GM12878 (cell line): ENCODE measurements around the gene HLA-DPB1. TPM values are rescaled to one million over a fixed set of nuclear protein-coding genes. Genes with fewer than 3 reads are reported as not detected.

ENCODE experiments used
- ATAC-seq: fragments of 200-7000 bp; cut with Tn5 transposase; 3 replicates; pipeline ENCODE4 v1.9.1; 2020; ENCODE audit warnings: mild to moderate bottlenecking, moderate library complexity
- BruUV-seq: library from RNA; stranded (reverse); fragments of 400-500 nt; replicated peaks from 2 replicates; lab custom pipeline; 2021; lab: Mats Ljungman, UMichigan
- CTCF ChIA-PET: fragments of 300-600 bp; sonication (Branson Sonifier 250); formaldehyde crosslinking; extraction: SDS; loops from one replicate; lab custom pipeline; 2021; ENCODE audit warnings: inconsistent platforms; lab: Yijun Ruan, JAX
- POLR2A ChIA-PET: fragments of 350-600 bp; formaldehyde crosslinking; extraction: SDS; loops from one replicate; lab custom pipeline; 2021; ENCODE audit warnings: inconsistent platforms; lab: Charles Lee
- RAD21 ChIA-PET: fragments of 300-600 bp; sonication (Branson Sonifier 250); formaldehyde crosslinking; loops from one replicate; lab custom pipeline; 2023; ENCODE audit warnings: antibody characterized with exemption; ENCODE audit not compliant: unreplicated experiment; lab: Charles Lee
- SMC1A ChIA-PET: fragments of 300-600 bp; sonication (Branson Sonifier 250); formaldehyde crosslinking; loops from one replicate; lab custom pipeline; 2023; ENCODE audit not compliant: unreplicated experiment, uncharacterized antibody; lab: Charles Lee
- DNase-seq: peaks from one replicate; pipeline ENCODE4 v3.0.0-alpha.2; 2011; ENCODE audit warnings: low read depth, low spot score
- FAIRE-seq: peaks from 3 replicates; lab custom pipeline; 2011; peaks lifted over from hg19 to GRCh38; lab: Jason Lieb, UNC
- H2AFZ ChIP-seq: 2 replicates; pipeline ENCODE4 v1.6.0; 2011; ENCODE audit warnings: low read depth, low read length, control low read depth; ENCODE audit not compliant: control insufficient read depth
- H3K27ac ChIP-seq: 2 replicates; pipeline ENCODE4 v1.5.1; 2011; ENCODE audit warnings: control low read depth; ENCODE audit not compliant: control insufficient read depth, insufficient read depth
- H3K27me3 ChIP-seq, 2 experiments: replicated peaks in 1 of 2; 2 replicates each; pipeline versions ENCODE4 v1.6.0 to v1.6.1; 2011; ENCODE audit warnings: low read length in 1 of 2; ENCODE audit not compliant: control insufficient read depth in 2 of 2, insufficient read depth in 2 of 2
- H3K36me3 ChIP-seq, 2 experiments: 2 replicates each; pipeline ENCODE4 v1.5.1; 2011; ENCODE audit warnings: low read length in 1 of 2; ENCODE audit not compliant: control insufficient read depth in 2 of 2, insufficient read depth in 2 of 2
- H3K4me1 ChIP-seq: 2 replicates; pipeline ENCODE4 v1.6.1; 2011; ENCODE audit warnings: mild to moderate bottlenecking, low read length, moderate library complexity, mixed read lengths; ENCODE audit not compliant: control insufficient read depth, insufficient read depth
- H3K4me2 ChIP-seq: 2 replicates; pipeline ENCODE4 v1.6.0; 2011; ENCODE audit warnings: control low read depth; ENCODE audit not compliant: control insufficient read depth, insufficient read depth
- H3K4me3 ChIP-seq: fragments of 200-600 bp; sonication (generic); 2 replicates; pipeline ENCODE4 v1.5.1; 2016
- H3K79me2 ChIP-seq: 2 replicates; pipeline ENCODE4 v1.6.0; 2011; ENCODE audit warnings: low read length; ENCODE audit not compliant: control insufficient read depth, insufficient read depth
- H3K9ac ChIP-seq: 2 replicates; pipeline ENCODE4 v1.8.0; 2011; ENCODE audit warnings: low read length, control low read depth, mixed read lengths; ENCODE audit not compliant: control insufficient read depth, insufficient read depth
- H3K9me3 ChIP-seq: replicated peaks from 3 replicates; pipeline ENCODE4 v1.5.1; 2011; ENCODE audit warnings: mild to moderate bottlenecking, low read length; ENCODE audit not compliant: control insufficient read depth, insufficient read depth
- H4K20me1 ChIP-seq: 2 replicates; pipeline ENCODE4 v1.6.0; 2011; ENCODE audit not compliant: control insufficient read depth, insufficient read depth
- GABPA ChIP-seq: IDR thresholded peaks from 2 replicates; pipeline ENCODE4 v1.6.1; 2014; ENCODE audit warnings: antibody characterized with exemption, low read depth, mild to moderate bottlenecking, inconsistent platforms
- HSF1 ChIP-seq: fragments of 150-350 bp; IDR thresholded peaks from 2 replicates; pipeline ENCODE4 v1.6.1; 2014; ENCODE audit warnings: mild to moderate bottlenecking, low read depth, low read length
- MLLT1 ChIP-seq: fragments of 450-650 bp; IDR thresholded peaks from 2 replicates; pipeline ENCODE4 v1.6.1; 2016; ENCODE audit warnings: mild to moderate bottlenecking
- MYC ChIP-seq: IDR thresholded peaks from 2 replicates; pipeline ENCODE4 v1.6.1; 2011; ENCODE audit warnings: mild to moderate bottlenecking, low read length, moderate library complexity, inconsistent platforms; ENCODE audit not compliant: insufficient read depth, insufficient replicate concordance, insufficient read length, severe bottlenecking
- NR2C1 ChIP-seq: fragments of 450-650 bp; IDR thresholded peaks from 2 replicates; pipeline ENCODE4 v1.6.1; 2017; ENCODE audit warnings: antibody characterized with exemption, mild to moderate bottlenecking, moderate library complexity
- SIN3A ChIP-seq: IDR thresholded peaks from 2 replicates; pipeline ENCODE4 v1.6.1; 2012; ENCODE audit warnings: low read depth, low read length, improper control_type of control experiment
- SP1 ChIP-seq: IDR thresholded peaks from one replicate; pipeline ENCODE4 v1.6.1; 2011; ENCODE audit warnings: low read depth, low read length
- SPI1 ChIP-seq: IDR thresholded peaks from 2 replicates; pipeline ENCODE4 v1.6.1; 2011; ENCODE audit warnings: low read depth, mild to moderate bottlenecking, low read length, moderate library complexity, borderline replicate concordance; ENCODE audit not compliant: insufficient read depth
- USF1 ChIP-seq: IDR thresholded peaks from 2 replicates; pipeline ENCODE4 v1.6.1; 2011; ENCODE audit warnings: borderline replicate concordance, low read depth, mild to moderate bottlenecking, moderate library complexity, mixed read lengths, low read length; ENCODE audit not compliant: insufficient read depth; ENCODE audit errors: extremely low read length
- YY1 ChIP-seq: IDR thresholded peaks from 2 replicates; pipeline ENCODE4 v1.6.1; 2011; ENCODE audit warnings: low read depth, mild to moderate bottlenecking, low read length
- ZNF274 ChIP-seq: IDR thresholded peaks from one replicate; pipeline ENCODE4 v1.8.0; 2011; ENCODE audit not compliant: insufficient read length, insufficient read depth
- ZNF384 ChIP-seq: IDR thresholded peaks from 2 replicates; pipeline ENCODE4 v1.6.1; 2012; ENCODE audit warnings: low read depth, mild to moderate bottlenecking, low read length, improper control_type of control experiment, borderline replicate concordance
- WGBS: methylation state at CpG from one replicate; pipeline ENCODE4 v1.1.6; 2016; ENCODE audit warnings: low lambda C conversion rate; ENCODE audit not compliant: insufficient replicate concordance, insufficient coverage; ENCODE audit errors: missing lambda C conversion rate; 5-methylcytosine and 5-hydroxymethylcytosine counted together
- in situ Hi-C: fragments of 300-500 bp; cut with MboI; formaldehyde crosslinking; loops from 9 replicates; pipeline ENCODE4 v1.14.3; 2018; ENCODE audit warnings: mixed read lengths
- intact Hi-C: fragments of 100-400 bp; cut with micrococcal nuclease; formaldehyde crosslinking; loops from one replicate; pipeline ENCODE4 v1.14.2; 2022; ENCODE audit not compliant: unreplicated experiment
- polyA plus RNA-seq, 11 experiments: library from polyadenylated mRNA; depleted of rRNA in 4 of 11; unstranded in 6 of 11; stranded (reverse) in 5 of 11; fragments of >200 nt; fragmentation: Nextera tagmentation in 4 of 11; fragmentation: Illumina TruSeq in 1 of 11; extraction: Ambion mirVana in 4 of 11; extraction: Trizol in 1 of 11; gene quantifications; 1 replicate in 1 of 11; 2 replicates in 10 of 11; pipeline versions ENCODE4 v1.2.1 to v1.2.3, GENCODE V29; 2011 to 2016; ENCODE audit warnings: inconsistent platforms in 2 of 11, missing spikeins in 2 of 11, low read depth in 1 of 11
- total RNA-seq, 4 experiments: library from RNA; depleted of rRNA in 3 of 4; stranded (reverse); fragments of >200 nt in 3 of 4; fragmentation: Illumina TruSeq in 1 of 4; extraction: Trizol in 1 of 4; gene quantifications; 2 replicates each; pipeline versions ENCODE4 v1.2.1 to v1.2.3, GENCODE V29; 2013 to 2021

The HLA-DPB1 gene
- total and polyA plus RNA-seq, 10 of the 15 experiments (the other 5 are each of a cell fraction or from before 2014, with no cell fraction given): 101 to 675 (median 352) TPM

- ChIA-PET POLR2A (no interaction called here), CTCF (no interaction called here), RAD21 (no interaction called here), SMC1A (no interaction called here)
- no peak for DNase-seq
- intact Hi-C loops: no loop called here
- no peak for ATAC-seq
- no peak overlapping the region for H3K27ac ChIP-seq
- 100% methylated on average over 1 of the region's 1 CpG for WGBS
- peaks cover 4% of the 10 kb centered on the region for H3K4me1 ChIP-seq
- no peaks in the 10 kb centered on the region; a peak in 1 of 4 replicates for H3K27me3 ChIP-seq
- H3K36me3 ChIP-seq: no peaks in the 10 kb centered on the region
- H3K9ac ChIP-seq: no peak overlapping the region
- no peaks in the 10 kb centered on the region for H3K79me2 ChIP-seq
- peaks cover 4% of the 10 kb centered on the region; the same call in 2 of the 3 replicates for H3K9me3 ChIP-seq
- no peak overlapping the region for H2AFZ ChIP-seq
- H3K4me2 ChIP-seq: no peak overlapping the region
- H3K4me3 ChIP-seq: no peak overlapping the region
- no peak for FAIRE-seq
- H4K20me1 ChIP-seq: no peaks in the 10 kb centered on the region
- TF ChIP-seq YY1 (0 out of 2 replicates have a peak, but pooled peaks have one; percentile 38), SPI1 (peak; percentile 75; the same call in 1 of the 2 replicates), NR2C1 (no peak), MYC (no peak), ZNF274 (no peak), SP1 (no peak), GABPA (peak; percentile 45; the same call in 1 of the 2 replicates), SIN3A (no peak), HSF1 (no peak), ZNF384 (no peak), USF1 (no peak), MLLT1 (no peak)
- no TSS peak for BruUV-seq
- in situ Hi-C loops: no loop called here
These were observed 29.1 kb downstream of the HLA-DPB1 start for GRCh38 chr6:33104887-33105286.
